Loucy (cell line): ENCODE measurements around the gene ADAT3.

Experiments used
- CTCF ChIP-seq: fragments of 200-600 bp; sonication (generic); conservative IDR thresholded peaks from 2 replicates; pipeline ENCODE4 v1.5.1; 2014; ENCODE audit warnings: mild to moderate bottlenecking, antibody characterized with exemption, low read length
- EZH2phosphoT487 ChIP-seq: fragments of 200-600 bp; IDR thresholded peaks from 2 replicates; pipeline ENCODE4 v1.6.1; 2018; ENCODE audit warnings: antibody characterized with exemption, mild to moderate bottlenecking, moderate library complexity, borderline replicate concordance

- no peak for TF ChIP-seq CTCF
- no peak for TF ChIP-seq EZH2phosphoT487
Observed at GRCh38 chr19:1882786-1883692, 22.2 kb upstream of the ADAT3 start.
